Measurements from ENCODE around the gene SYCE1. TPM values are rescaled to one million over a fixed set of nuclear protein-coding genes. Genes with fewer than 3 reads are reported as not detected.
"Not testable (repeated sequence)": the region's sequence is repeated elsewhere in the genome, so short reads cannot be mapped to it uniquely, and the experiment has no call there.

SYCE1 gene
- total RNA-seq, 6 donors from 2014 or later, result 1.0 to 21.0 TPM; not detected in 4

DNA sequence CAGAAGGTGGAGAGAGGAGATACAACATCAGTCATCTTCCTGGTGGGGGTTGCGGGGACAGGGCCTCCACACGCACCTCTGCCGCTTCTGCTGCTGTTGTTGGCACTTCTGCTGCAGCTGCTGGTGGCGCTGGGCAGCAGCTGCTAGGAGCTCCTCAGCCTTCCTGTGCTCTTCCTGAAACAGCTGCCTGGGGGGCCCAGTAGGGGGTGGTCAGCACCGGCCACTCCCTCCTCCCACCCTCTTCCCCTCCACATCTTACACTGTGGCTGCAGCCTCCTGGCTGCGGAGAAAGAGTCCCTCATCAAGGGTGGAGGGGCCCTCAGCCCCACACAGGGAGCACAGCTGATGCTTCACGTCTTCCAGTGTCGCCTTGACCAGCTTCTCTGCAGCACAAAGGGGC is 9.9 kb downstream of the SYCE1 start:
- H3K4me3 ChIP-seq, result no peak overlapping the region
- no peak for TF ChIP-seq EP300 (IDR thresholded peaks at IDR 0.05)
- TF ChIP-seq POLR2A (IDR thresholded peaks at IDR 0.05), result no peak
- TF ChIP-seq, protein P1, sequence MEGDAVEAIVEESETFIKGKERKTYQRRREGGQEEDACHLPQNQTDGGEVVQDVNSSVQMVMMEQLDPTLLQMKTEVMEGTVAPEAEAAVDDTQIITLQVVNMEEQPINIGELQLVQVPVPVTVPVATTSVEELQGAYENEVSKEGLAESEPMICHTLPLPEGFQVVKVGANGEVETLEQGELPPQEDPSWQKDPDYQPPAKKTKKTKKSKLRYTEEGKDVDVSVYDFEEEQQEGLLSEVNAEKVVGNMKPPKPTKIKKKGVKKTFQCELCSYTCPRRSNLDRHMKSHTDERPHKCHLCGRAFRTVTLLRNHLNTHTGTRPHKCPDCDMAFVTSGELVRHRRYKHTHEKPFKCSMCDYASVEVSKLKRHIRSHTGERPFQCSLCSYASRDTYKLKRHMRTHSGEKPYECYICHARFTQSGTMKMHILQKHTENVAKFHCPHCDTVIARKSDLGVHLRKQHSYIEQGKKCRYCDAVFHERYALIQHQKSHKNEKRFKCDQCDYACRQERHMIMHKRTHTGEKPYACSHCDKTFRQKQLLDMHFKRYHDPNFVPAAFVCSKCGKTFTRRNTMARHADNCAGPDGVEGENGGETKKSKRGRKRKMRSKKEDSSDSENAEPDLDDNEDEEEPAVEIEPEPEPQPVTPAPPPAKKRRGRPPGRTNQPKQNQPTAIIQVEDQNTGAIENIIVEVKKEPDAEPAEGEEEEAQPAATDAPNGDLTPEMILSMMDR (IDR thresholded peaks at IDR 0.05), result no peak
- TF ChIP-seq POLR2AphosphoS5 (IDR thresholded peaks at IDR 0.05), result no peak
- no peaks in the 10 kb centered on the region for H3K4me1 ChIP-seq
- no peaks in the 10 kb centered on the region for H3K27me3 ChIP-seq
- DNase-seq, result no peak
- no peaks in the 10 kb centered on the region for H3K36me3 ChIP-seq
- no peak for ATAC-seq (ENCODE audit: low FRiP score in 2 of 2)
- 65 to 78% methylated on average over 7 to 8 of the region's 8 CpGs for WGBS, 2 donors
- no peak overlapping the region for H3K27ac ChIP-seq
- no peaks in the 10 kb centered on the region for H3K9me3 ChIP-seq

DNA sequence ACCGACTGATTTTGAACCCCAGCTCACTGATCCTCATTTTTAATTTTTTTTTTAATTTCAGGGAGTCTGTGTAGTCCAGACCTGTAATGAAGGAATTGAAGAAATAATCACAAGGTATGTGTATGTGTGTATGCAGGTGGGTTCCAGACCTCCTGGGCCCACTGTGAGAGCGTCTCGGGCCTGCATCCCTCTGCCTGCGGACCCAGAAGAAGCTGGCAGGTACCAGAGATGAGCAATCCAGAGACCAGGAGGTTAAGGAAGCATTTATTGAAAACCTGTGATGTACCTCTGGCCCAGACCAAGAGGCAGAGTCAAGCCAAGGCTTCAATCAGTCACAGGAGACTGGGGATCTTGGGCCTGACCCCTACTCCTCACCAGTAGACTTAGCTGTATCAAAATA is 10.8 kb downstream of the SYCE1 start:
- no peak for ATAC-seq (ENCODE audit: low FRiP score in 2 of 2)

DNA sequence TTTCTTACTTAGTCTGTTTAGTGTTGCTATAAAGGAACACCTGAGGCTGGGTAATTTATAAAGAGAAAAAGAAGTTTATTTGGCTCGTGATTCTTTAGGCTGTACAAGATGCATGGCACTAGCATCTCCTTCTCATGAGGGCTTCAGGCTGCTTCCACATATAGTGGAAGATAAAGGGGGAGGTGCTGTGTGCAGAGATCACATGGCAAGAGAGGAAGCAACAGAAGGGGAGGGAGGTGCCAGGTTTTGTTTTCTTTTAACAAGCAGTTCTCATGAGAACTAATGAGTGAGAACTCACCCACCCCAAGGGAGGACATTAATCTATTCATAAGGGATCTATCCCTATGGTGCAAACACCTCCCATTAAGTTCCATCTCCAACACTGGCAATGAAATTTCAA is 20.9 kb downstream of the SYCE1 start:
- no peak overlapping the region for H3K27ac ChIP-seq
- no peaks in the 10 kb centered on the region for H3K36me3 ChIP-seq
- peaks cover 3 to 13% (median 9%) of the 10 kb centered on the region in 4 donors for H3K9me3 ChIP-seq
- ATAC-seq (ENCODE audit: low FRiP score in 2 of 2), result no peak
- TF ChIP-seq, protein P1 (IDR thresholded peaks at IDR 0.05), result no peak
- TF ChIP-seq POLR2AphosphoS5 (IDR thresholded peaks at IDR 0.05) (no peak), POLR2A (IDR thresholded peaks at IDR 0.05) (no peak), EP300 (IDR thresholded peaks at IDR 0.05) (no peak)
- no peaks in the 10 kb centered on the region for H3K27me3 ChIP-seq
- H3K4me1 ChIP-seq, result no peaks in the 10 kb centered on the region
- no peak for DNase-seq
- 69 to 71% methylated on average over 1 of the region's 1 CpG for WGBS, 2 donors
- no peak overlapping the region for H3K4me3 ChIP-seq

More for the DNA sequence above, 10.8 kb downstream of the SYCE1 start:
- Histone ChIP-seq H3K4me1 (no peaks in the 10 kb centered on the region), H3K27me3 (no peaks in the 10 kb centered on the region), H3K36me3 (no peaks in the 10 kb centered on the region), H3K27ac (no peak overlapping the region), H3K4me3 (no peak overlapping the region), H3K9me3 (no peaks in the 10 kb centered on the region)
- TF ChIP-seq EP300 (IDR thresholded peaks at IDR 0.05) (no peak), POLR2AphosphoS5 (IDR thresholded peaks at IDR 0.05) (no peak), POLR2A (IDR thresholded peaks at IDR 0.05) (no peak)
- TF ChIP-seq, protein P1 (IDR thresholded peaks at IDR 0.05), result no peak
- DNase-seq, result no peak
- WGBS, 2 donors, result 88 to 95% methylated on average over 3 to 4 of the region's 4 CpGs

DNA sequence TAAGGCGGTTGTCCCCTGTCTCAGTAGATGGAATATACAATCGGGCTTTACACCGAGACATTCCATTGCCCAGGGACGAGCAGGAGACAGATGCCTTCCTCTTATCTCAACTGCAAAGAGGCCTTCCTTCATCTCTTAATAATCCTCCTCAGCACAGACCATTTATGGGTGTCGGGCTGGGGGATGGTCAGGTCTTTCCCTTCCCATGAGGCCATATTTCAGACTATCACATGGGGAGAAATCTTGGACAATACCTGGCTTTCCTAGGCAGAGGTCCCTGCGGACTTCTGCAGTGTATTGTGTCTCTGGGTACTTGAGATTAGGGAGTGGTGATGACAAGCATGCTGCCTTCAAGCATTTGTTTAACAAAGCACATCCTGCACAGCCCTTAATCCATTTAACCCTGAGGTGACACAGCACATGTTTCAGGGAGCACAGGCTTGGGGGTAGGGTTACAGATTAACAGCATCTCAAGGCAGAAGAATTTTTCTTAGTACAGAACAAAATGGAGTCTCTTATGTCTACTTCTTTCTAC is 23.9 kb downstream of the SYCE1 start:
- not testable (repeated sequence) for ATAC-seq (ENCODE audit: low FRiP score in 2 of 2); H3K9me3 ChIP-seq; H3K27ac ChIP-seq; DNase-seq; H3K27me3 ChIP-seq; H3K36me3 ChIP-seq; H3K4me1 ChIP-seq; H3K4me3 ChIP-seq
- WGBS, 2 donors, result 49 to 80% methylated on average over 5 to 6 of the region's 6 CpGs

DNA sequence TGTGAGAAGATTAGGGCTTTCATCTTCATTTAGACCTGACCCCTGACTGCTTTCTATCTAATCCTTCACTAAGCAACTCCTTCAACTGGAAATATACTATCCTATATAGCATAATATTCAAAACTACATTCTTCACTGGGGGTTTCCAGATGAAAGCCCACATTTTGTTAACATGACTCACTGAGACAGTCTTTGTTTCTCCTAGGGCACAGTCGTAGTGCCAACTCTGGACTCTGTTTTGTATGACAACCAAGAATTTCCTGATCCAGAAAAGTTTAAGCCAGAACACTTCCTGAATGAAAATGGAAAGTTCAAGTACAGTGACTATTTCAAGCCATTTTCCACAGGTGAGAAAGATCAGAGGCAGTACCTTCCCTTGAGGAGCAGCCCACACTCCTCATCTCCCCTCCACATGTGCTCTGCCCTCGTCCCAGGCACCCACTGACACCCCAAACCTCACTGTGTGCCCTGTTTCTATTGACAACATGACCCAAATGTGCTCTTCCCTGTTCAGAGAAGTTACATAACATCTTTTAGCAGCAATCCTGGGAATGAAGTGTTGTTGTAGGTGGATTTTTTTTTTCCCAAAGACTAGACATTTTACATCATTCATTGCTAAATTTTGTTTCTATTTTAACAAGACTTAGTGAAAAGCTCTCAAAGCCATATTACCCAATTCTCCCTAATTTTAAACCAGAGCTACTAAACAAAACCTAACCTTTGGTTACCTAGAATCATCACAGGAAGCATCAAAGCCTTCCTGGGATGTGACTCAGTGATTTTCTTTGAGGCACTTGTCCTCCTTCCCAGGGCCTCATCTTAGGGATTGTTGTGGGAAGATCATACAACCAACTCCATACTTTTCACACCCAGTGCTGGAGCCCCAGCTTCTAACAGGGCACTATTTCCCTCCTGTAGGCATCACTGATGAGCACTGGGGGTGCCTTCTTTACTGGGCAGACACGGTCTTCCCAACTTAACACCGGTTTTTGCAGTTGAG is 27.5 kb downstream of the SYCE1 start:
- Histone ChIP-seq H3K36me3 (no peaks in the 10 kb centered on the region), H3K27me3 (no peaks in the 10 kb centered on the region), H3K27ac (no peak overlapping the region), H3K4me3 (no peak overlapping the region), H3K9me3 (no peaks in the 10 kb centered on the region), H3K4me1 (no peaks in the 10 kb centered on the region)
- no peak for ATAC-seq (ENCODE audit: low FRiP score in 2 of 2)
- TF ChIP-seq POLR2A (IDR thresholded peaks at IDR 0.05) (no peak), EP300 (IDR thresholded peaks at IDR 0.05) (no peak), POLR2AphosphoS5 (IDR thresholded peaks at IDR 0.05) (no peak)
- TF ChIP-seq, protein P1 (IDR thresholded peaks at IDR 0.05), result no peak
- no peak for DNase-seq
- 62 to 81% methylated on average over 4 of the region's 4 CpGs for WGBS, 2 donors
